Measurements from ENCODE around the gene TMEM169.
"Not testable (repeated sequence)": the region's sequence is repeated elsewhere in the genome, so short reads cannot be mapped to it uniquely, and the experiment has no call there.

DNA sequence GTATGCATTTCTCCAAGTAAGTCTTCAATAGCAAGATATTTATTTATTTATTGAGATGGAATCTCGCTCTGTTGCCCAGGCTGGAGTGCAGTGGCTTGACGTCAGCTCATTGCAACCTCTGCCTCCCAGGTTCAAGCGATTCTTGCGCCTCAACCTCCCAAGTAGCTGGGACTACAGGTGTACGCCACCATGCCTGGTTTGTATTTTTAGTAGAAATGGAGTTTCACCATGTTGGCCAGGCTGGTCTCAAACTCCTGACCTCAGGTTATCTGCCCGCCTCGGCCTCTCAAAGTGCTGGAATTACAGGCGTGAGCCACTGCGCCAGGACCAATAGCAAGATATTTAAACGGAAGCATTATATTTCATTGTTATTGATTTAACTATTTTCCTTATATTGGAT, 1.7 kb upstream of the TMEM169 start:
- TF ChIP-seq, protein P1, sequence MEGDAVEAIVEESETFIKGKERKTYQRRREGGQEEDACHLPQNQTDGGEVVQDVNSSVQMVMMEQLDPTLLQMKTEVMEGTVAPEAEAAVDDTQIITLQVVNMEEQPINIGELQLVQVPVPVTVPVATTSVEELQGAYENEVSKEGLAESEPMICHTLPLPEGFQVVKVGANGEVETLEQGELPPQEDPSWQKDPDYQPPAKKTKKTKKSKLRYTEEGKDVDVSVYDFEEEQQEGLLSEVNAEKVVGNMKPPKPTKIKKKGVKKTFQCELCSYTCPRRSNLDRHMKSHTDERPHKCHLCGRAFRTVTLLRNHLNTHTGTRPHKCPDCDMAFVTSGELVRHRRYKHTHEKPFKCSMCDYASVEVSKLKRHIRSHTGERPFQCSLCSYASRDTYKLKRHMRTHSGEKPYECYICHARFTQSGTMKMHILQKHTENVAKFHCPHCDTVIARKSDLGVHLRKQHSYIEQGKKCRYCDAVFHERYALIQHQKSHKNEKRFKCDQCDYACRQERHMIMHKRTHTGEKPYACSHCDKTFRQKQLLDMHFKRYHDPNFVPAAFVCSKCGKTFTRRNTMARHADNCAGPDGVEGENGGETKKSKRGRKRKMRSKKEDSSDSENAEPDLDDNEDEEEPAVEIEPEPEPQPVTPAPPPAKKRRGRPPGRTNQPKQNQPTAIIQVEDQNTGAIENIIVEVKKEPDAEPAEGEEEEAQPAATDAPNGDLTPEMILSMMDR (conservative IDR thresholded peaks at IDR 0.05): not testable (repeated sequence)
- TF ChIP-seq ZFX (IDR thresholded peaks at IDR 0.05): not testable (repeated sequence)
